ENCODE measurements around the gene SAMD1.

DNA sequence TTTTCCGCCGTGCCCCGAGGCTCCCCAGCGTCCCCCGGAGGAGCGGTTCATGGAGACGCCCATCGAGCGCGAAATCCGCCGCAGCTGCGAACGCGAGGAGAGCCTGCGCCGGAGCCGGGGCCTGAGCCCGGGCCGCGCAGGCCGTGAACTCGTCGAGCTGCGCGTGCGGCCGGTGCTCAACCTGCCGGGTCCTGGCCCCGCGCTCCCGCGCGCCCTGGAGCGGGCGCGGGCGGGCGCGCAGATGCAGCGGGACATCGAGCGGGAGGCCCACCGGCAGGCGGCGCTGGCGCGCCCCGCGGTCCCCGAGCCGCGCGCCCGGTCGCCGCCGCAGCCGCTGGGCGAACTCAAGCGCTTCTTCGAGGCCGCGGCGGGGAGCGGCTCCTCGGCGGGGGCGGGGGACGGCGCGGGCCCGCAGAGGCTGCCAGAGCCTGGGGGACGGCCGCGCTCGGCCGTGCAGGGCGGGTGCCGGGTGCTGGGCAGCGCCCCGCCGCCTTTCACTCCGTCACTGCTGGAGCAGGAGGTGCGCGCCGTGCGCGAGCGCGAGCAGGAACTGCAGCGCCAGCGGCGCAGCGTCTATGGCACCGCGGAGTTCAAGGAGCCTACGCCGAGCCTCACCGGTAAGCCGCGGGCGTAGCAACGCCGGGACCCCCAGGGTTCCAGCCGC lies 17.2 kb downstream of the SAMD1 start:
- TF ChIP-seq POLR2AphosphoS5 (IDR thresholded peaks at IDR 0.05; ENCODE audit: borderline replicate concordance, low read depth, low read length) (no peak), EZH2 (IDR thresholded peaks at IDR 0.05) (no peak), FOXP2 (optimal IDR thresholded peaks at IDR 0.05; ENCODE audit: control extremely low read depth, extremely low read length, insufficient read depth) (no peak)
